GM12875 (cell line): Measurements from ENCODE around the gene LRRN4.

Source experiments
- H3K4me3 ChIP-seq: one replicate; pipeline ENCODE4 v1.5.1; 2011; ENCODE audit warnings: low read depth, low read length, control low read depth
- TF ChIP-seq, protein P1 (sequence below): IDR thresholded peaks from 2 replicates; pipeline ENCODE4 v1.5.1; 2011; ENCODE audit warnings: low read depth, mild to moderate bottlenecking, control low read depth, inconsistent platforms, low read length, moderate library complexity, borderline replicate concordance; ENCODE audit not compliant: insufficient read depth

Gene LRRN4

DNA sequence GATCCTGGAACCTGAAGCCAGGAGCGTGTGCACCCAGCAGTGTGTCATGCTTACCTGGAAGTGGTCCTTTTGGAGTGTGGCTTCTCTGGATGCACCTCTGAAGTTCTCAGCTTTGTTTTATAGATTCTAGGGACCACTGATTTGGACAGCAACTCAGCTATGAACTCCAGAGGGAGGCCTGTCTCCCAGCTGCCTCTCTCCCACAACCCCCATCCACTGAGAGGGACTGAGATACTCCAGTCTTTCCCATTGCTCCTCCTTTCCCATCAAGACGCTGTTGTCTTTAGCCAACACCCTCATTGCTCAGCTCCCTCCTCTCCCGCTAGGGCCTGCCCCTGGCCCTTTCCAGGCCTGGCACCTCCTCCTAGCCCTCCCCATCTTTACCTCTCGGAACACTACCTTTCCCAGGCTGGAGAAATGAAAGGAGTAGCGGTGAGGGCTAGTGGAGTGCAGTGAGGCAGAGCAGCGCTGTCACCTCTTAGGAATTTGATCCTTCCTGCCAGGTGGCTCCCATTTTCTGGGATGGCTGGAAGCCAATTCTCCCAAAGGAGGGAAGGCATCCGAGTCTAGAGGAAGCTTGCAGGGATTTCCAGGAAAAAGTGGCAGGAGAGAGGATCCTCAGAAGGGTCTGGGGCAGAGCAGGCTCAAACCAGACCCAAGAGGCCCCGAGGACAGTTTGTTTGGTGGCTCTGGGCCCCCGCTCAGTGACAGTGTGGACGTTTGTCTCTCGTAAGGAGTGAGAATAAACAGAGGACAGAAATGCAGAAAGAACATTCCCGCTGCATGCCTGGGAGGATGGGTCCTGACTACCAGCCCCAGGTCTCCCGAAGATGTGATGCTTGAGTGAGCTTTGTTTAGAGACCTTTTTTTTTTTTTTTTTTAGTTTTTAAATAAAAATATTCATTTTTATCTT is at the start of gene LRRN4:
Gene LRRN4, minus strand, starts transcription at position 285 of the 913 bp plus-strand sequence. CDS start 1,261 bp downstream, outside the sequence.
- H3K4me3 ChIP-seq, result no peak within 1 kb of the TSS
- TF ChIP-seq, protein P1, sequence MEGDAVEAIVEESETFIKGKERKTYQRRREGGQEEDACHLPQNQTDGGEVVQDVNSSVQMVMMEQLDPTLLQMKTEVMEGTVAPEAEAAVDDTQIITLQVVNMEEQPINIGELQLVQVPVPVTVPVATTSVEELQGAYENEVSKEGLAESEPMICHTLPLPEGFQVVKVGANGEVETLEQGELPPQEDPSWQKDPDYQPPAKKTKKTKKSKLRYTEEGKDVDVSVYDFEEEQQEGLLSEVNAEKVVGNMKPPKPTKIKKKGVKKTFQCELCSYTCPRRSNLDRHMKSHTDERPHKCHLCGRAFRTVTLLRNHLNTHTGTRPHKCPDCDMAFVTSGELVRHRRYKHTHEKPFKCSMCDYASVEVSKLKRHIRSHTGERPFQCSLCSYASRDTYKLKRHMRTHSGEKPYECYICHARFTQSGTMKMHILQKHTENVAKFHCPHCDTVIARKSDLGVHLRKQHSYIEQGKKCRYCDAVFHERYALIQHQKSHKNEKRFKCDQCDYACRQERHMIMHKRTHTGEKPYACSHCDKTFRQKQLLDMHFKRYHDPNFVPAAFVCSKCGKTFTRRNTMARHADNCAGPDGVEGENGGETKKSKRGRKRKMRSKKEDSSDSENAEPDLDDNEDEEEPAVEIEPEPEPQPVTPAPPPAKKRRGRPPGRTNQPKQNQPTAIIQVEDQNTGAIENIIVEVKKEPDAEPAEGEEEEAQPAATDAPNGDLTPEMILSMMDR, result no peak

DNA sequence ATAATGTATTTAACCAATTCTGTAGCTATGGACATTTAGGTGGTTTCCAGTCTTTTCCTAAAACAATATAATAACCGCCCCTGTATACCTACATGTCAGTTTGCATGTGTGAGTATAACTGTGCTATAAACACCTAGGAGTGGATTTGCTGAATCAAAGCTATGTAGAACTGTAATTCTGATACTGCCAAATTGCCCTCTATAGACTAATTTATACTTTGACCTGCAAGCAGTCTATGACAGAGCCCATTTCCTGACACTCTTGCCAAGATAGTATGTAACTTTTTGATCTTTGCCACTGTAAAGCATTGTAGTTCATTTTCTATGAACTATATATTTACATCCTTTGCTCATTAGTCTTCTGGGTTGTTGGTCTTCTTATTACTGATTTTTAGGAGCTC is 49.4 kb upstream of the LRRN4 start:
- TF ChIP-seq, protein P1, result no peak
- H3K4me3 ChIP-seq, result no peak overlapping the region

DNA sequence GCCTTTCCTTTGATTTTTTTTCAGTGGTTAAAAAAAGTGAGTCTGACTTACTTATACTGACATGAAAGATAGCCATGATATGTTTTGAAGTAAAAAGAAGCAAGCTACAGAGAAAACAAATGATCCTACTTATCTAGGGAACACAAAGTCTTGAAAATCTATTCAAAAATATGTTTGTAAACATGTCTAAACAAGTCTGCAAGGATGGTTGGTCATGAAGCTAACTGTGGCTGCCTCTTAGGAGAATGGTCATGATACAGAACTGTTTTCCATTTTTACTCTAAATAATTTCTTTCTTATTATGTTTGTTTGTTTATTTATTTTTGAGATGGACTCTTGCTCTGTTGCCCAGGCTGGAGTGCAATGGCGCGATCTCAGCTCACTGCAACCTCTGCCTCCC is 47.5 kb upstream of the LRRN4 start:
- TF ChIP-seq, protein P1, result no peak
- H3K4me3 ChIP-seq, result no peak overlapping the region

DNA sequence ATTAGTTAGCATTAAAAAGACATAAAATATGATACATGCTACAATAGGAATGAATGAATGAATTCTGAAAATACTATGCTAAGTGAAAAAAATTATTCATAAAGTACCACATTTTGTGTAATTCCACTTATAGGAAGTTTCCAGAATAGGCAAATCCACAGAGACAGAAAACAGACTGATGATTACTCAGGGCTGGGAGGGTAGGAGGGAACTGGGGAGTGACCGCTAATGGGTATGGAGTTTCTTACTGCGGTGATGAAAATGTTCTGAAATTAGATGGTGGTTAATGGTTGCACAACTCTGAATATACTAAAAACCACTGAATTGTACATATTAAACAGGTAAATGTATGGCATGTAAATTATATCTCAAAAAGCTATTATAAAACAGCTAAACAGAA is 46.4 kb upstream of the LRRN4 start:
- no peak overlapping the region for H3K4me3 ChIP-seq
- TF ChIP-seq, protein P1, result no peak

DNA sequence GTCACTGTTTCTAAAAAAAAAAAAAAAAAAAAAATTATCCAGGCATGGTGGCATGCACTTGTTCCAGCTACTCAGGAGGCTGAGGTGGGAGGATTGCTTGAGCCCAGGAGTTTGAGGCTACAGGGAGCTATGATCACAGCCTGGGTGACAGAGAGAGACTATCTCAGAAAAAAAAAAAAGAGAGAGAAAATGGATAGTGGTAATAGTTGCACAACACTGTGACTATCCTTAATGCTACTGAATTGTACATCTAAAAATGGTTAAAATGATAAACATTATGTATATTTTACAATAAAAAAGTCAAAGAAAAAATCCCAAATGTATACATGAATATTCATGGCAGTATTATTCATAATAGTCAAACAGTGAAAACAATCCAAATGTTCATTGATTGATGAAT is 46.0 kb upstream of the LRRN4 start:
- TF ChIP-seq, protein P1, result no peak
- no peak overlapping the region for H3K4me3 ChIP-seq

DNA sequence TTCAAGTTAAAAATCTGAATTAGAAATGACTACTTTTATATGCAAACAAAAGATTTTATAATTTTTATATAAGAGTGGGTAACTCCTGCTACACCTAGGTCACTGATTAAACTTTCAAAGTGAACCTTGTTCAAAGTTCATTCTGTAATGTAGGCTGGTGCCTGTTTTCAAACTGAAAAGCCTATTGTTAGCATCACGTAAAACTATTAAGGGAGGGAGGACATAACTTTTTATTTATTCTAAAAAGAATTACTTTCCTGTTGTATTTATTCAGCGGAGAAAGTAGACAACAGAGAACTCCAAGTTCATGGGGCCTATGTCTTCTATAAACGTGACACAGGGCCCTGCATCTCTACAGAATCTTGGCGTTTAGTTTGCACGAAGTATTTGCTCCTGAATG is 41.5 kb upstream of the LRRN4 start:
- no peak overlapping the region for H3K4me3 ChIP-seq
- TF ChIP-seq, protein P1, result no peak

DNA sequence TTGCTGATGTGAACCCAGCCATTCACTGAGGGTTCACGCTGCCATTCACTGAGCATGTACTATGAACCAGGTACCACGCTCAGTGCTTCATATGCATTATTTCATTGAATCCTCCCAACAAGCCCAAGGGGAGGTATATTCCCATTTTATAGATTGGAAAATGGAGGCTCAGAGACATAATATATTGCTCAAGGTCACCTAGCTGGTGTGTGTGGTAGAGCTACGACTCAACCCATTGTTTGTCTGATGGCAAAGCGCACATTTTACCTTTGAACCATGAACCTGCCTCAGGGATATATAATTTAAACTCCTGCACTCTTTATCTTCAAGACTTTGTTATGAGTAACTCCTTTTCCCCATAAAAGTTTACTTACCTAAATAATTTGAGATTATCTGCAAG is 40.7 kb upstream of the LRRN4 start:
- no peak overlapping the region for H3K4me3 ChIP-seq
- TF ChIP-seq, protein P1, result no peak
